Activated T-cell treated with anti-CD3 and anti-CD28 coated beads for 4 hours (primary cell): ENCODE data around the gene SPAG4.

Experiments
- DNase-seq: peaks from one replicate; pipeline ENCODE4 v3.0.0-alpha.2; 2020

SPAG4 gene

GRCh38 chr20:35600176-35600992 lies 15.2 kb upstream of the SPAG4 start:
- no peak for DNase-seq

DNA sequence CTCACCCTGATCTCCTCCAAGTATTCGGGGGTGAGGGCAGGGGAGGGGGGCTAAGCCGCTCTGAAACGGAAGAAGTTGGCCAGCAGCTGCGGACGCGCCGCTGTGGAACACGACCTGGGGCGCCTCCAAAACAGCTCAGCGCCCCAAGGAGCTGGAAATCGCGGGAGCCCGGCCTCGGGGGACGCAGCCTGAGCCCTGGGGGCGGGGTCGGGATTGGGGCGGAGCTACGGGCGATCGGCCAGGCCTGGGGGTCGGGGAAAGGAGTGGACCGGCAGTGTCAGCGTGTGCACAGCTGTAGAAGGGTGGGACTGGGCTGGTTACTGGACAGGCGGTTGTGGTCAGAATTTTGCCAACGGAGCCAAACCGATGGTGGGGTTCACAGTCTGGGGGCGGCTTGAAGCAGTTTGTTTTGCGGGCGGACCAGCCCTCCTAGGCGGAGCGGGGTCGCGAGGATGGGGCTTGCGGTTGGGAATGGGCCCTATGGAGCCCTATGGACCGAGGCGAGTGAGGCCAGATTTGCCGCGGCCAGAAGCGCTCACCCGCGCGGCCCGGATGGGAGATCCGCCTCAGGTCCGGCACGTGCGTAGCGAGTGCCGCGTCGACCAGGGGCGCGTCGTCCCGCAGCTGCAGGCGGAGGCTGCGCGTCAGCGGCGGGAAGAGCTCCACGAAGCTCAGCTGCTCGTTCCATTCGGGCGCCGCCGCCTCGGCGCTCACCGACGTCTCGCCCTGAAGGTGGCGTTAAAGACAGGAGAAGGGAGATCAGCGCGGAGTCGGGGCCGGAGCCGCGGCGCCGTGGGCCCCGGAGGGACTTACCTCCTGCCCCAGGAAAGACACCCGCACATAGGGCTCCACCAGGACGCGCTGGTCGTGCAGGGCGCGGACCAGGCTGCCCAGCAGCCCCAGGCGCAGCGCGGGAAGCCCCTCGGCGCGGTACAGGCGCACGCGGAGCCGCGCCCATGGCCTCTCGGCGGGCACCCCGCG lies 14.3 kb upstream of the SPAG4 start:
- peak; percentile 64 for DNase-seq

GRCh38 chr20:35601990-35602389 lies 13.6 kb upstream of the SPAG4 start:
- DNase-seq = no peak

DNA sequence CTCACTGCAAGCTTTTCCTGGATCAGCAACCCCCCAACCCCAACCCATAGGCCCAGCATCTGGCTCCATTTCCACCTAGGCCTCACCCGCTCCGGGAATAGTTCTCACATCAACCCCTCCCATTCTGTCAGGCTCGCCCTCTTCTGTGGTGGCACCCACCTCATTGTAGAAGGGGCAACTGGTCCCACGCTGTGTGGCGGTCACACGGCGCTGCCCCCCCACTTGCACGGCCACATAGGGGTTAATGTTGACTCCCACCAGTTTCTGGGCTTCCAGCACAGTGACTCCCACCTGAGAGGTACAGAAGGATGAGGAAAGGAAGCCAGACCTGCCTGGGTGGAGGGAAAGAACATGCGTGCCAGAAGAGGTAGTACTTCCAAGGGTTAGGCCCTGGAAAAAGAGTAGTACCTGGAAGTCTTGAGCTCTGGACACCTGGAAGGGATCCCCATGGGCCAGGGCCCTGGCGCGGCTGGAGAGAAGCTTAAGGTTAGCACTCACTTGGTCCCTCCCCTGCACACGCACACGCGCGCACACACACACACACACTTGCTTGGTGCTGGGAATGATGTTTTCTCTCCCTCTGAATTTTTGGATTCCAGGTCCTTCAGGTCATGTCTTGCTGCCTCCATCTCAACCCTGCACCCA lies 12.7 kb upstream of the SPAG4 start:
- no peak for DNase-seq

GRCh38 chr20:35603695-35604448 lies 11.8 kb upstream of the SPAG4 start:
- no peak for DNase-seq

- no peak for DNase-seq
These were observed 11.2 kb upstream of the SPAG4 start for GRCh38 chr20:35604449-35604747.

GRCh38 chr20:35606127-35606526 lies 9.5 kb upstream of the SPAG4 start:
- DNase-seq = no peak

GRCh38 chr20:35607003-35607735 lies 8.5 kb upstream of the SPAG4 start:
- no peak for DNase-seq

DNA sequence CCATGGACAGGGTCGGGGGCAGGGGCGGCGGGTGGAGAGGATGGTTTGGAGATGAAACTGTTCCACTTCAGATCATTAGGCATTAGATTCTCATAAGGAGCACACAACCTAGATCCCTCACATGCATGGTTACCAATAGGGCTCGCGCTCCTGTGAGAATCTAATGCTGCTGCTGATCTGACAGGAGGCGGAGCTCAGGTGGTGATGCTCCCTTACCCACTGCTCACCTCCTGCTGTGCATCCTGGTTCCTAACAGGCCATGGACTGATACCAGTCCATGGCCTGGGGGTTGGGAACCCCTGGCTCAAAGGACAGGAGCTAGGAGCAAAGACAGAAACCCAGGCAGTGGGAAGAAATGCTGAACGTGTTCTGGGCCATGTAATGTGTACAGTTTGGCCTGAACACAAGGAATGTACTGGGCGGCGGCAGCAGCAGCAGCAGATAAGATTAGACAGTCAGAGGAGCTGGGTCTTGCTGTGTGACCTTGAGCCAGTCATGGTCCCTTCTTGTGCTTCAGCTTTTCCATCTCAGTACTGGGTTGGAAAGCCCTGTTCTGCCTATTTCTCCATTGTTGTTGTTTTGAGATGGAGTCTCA lies 4.7 kb upstream of the SPAG4 start:
- DNase-seq = no peak

- DNase-seq = no peak
These were observed 4.1 kb upstream of the SPAG4 start for GRCh38 chr20:35611482-35611881.

DNA sequence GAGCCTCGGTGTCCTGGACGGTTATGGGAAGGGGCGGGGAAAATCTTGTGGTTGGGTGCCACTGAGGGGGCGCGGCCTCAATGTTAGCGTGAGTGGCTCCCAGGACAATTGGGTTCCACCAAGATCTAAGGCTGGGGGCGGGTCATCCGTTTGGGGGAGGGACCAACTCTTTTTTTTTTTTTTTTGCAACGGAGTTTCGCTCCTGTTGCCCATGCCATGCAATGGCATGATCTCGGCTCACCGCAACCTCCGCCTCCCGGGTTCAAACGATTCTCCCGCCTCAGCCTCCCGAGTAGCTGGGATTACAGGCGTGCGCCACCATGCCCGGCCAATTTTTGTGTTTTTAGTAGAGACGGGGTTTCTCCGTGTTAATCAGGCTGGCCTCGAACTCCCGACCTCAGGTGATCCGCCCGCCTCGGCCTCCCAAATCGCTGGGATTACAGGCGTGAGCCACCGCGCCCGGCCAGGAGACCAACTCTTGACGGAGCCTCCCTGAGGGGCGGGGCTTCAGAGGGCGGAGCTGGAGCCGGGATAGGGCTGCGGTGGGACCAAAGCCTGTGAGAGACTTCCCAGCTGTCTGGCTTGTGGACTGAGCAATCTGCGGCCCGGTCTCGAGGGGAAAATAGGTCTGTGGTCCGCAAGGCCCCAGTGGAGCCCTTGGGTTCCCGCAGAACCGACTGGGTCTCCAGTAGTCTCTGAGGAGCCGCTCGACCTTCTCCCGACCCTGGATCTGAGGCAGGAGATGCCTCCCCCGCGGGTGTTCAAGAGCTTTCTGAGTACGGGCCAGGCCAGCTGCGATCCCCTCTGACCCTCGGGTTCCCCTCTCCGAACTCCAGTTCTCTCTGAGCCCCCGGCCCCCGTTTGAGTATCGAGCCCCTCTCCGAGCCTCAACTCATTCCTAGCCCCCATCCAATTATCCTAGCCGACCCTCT lies 1.1 kb downstream of the SPAG4 start:
- DNase-seq = peak; percentile 28

DNA sequence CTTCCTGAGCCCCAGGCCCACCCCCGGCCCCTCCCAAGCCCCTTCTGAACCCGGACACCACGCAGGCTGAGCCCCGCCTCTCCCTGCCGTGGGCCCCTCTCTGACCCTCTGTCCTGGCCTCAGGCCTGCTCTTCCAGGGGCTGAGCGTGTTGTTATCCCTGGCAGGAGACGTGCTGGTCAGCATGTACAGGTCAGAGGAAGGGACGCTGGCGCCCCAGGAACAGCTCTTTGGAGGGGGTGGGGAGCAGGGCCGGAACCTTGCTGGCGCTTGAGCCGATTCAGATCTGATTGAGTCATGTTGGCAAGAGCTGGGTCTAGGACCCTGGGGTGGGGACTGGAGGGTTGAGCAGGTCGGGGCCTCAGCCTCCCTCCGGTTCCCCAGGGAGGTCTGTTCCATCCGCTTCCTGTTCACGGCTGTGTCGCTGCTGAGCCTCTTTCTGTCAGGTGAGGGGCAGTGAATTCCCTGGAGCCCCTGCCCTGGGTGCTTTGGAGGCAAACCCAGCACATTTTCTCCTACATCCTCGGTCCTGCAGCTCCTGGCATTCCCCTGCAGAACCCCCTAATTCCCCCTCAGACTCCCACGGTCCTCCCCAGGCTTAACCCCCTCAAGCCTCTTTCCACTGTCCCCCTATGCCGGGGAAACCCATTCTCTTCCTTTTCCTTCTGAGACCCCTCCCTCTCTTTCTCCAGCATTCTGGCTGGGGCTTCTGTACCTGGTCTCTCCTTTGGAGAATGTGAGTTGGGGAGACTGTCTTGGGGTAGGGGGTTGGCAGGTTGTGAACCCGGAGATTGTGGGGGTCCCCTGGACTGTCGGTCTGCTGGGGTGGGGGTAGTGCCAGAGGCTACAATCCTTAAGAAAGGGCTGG lies 2.0 kb downstream of the SPAG4 start:
- DNase-seq = no peak

DNA sequence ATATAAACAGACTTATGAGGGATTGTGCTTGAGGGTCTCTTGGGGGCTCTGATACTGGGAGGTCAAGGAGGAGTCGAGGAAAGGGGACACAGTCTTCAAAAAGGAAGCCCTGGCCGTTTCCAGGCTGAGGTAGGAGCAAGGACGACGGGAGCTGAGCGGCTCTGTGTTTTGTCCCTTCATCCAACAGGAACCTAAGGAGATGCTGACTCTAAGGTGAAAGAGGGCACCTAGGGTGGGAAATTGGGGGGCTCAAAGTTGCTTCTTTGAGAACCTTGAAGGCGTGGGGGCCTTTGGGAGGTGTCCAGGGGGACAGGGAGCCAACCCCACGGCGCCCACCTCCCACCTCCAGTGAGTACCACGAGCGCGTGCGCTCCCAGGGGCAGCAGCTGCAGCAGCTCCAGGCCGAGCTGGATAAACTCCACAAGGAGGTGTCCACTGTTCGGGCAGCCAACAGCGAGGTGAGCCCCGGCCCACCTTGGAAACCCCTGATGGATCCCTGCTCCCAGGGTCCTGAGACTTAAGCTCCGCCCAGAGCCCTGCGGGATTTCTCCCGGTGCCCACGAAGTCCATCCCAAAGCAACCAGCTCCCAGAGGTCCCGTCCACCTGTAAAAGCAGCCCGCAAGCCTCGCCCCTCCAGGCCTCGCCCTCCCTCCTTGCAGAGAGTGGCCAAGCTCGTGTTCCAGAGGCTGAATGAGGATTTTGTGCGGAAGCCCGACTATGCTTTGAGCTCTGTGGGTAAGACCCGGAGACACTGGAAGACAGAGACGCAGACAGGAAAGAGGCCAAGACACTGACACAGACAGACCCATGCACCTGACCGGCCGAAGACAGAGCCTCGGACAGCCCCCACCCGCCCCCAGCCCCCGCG lies 2.9 kb downstream of the SPAG4 start:
- DNase-seq = no peak

DNA sequence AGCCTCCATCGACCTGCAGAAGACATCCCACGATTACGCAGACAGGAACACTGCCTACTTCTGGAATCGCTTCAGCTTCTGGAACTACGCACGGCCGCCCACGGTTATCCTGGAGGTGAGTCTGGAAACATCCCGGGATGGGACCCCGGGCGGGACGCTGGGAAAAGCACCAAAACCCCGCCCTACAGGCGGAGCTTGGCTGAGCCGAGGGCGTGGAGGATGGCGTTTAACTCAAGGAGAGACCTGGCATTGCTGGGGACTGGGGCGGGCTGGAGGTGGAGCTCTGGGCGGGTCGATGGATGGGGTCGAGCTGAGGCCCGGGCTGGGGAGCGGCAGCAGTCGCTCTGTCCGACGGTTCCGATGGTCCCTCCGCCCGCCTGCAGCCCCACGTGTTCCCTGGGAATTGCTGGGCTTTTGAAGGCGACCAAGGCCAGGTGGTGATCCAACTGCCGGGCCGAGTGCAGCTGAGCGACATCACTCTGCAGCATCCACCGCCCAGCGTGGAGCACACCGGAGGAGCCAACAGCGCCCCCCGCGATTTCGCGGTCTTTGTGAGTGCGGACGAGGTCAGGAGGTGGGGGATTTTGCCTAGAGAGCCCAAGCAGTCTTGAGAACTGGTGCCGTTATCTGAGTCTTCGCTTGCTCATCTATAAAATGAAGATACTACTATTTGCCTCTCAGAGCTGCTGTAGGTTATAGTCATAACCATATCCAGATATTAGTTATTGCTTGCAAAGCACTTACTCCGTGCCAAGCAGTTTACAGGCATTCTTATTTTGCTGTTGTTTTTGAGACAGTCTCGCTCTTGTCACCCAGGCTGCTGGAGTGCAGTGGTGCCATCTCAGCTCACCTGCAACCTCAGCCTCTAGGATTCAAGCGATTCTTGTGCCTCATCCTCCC lies 3.8 kb downstream of the SPAG4 start:
- peak; percentile 62 for DNase-seq

GRCh38 chr20:35620818-35621559 lies 5.4 kb downstream of the SPAG4 start:
- DNase-seq = no peak

GRCh38 chr20:35621560-35621946 lies 5.9 kb downstream of the SPAG4 start:
- no peak for DNase-seq
